HFF-Myc (cell line): Measurements from ENCODE around the gene PRMT7.

Experiments
- DNase-seq: peaks from one replicate; pipeline ENCODE4 v3.0.0-alpha.2; 2011; ENCODE audit warnings: low read depth; ENCODE audit errors: extremely low read depth
- H3K4me3 ChIP-seq: replicated peaks from 2 replicates; pipeline ENCODE4 v1.5.1; 2011; ENCODE audit warnings: low read depth, mild to moderate bottlenecking, control low read depth, low read length
- TF ChIP-seq, protein P1 (sequence below): IDR thresholded peaks from 2 replicates; pipeline ENCODE4 v1.5.1; 2012; ENCODE audit warnings: mild to moderate bottlenecking, low read depth, low read length, control low read depth; ENCODE audit errors: missing control alignments

PRMT7 gene

DNA sequence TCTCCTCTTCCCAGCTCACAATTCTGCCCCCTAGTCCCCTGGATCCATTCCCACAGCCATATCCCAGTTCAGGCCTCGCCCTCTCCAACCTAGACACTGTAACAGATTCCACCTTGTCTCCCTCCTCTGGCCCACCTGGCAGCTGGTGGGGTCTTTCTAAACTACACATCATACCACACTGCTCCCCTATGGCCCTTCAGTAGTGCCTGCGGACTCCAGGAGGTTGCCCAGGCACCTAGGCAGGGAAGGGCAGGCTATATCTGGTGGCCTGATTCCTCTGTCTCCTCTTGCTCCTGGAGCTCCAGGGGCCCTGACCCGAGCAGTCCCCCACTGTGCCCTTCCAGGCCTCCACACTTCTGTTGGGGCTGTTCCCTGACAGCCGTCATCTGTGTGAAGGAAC lies 73.0 kb downstream of the PRMT7 start:
- TF ChIP-seq, protein P1, sequence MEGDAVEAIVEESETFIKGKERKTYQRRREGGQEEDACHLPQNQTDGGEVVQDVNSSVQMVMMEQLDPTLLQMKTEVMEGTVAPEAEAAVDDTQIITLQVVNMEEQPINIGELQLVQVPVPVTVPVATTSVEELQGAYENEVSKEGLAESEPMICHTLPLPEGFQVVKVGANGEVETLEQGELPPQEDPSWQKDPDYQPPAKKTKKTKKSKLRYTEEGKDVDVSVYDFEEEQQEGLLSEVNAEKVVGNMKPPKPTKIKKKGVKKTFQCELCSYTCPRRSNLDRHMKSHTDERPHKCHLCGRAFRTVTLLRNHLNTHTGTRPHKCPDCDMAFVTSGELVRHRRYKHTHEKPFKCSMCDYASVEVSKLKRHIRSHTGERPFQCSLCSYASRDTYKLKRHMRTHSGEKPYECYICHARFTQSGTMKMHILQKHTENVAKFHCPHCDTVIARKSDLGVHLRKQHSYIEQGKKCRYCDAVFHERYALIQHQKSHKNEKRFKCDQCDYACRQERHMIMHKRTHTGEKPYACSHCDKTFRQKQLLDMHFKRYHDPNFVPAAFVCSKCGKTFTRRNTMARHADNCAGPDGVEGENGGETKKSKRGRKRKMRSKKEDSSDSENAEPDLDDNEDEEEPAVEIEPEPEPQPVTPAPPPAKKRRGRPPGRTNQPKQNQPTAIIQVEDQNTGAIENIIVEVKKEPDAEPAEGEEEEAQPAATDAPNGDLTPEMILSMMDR = no peak
- DNase-seq = no peak
- H3K4me3 ChIP-seq = no peak overlapping the region

GRCh38 chr16:68384288-68385161 lies 73.7 kb downstream of the PRMT7 start:
- TF ChIP-seq, protein P1 = no peak
- H3K4me3 ChIP-seq = no peak overlapping the region
- DNase-seq = no peak

DNA sequence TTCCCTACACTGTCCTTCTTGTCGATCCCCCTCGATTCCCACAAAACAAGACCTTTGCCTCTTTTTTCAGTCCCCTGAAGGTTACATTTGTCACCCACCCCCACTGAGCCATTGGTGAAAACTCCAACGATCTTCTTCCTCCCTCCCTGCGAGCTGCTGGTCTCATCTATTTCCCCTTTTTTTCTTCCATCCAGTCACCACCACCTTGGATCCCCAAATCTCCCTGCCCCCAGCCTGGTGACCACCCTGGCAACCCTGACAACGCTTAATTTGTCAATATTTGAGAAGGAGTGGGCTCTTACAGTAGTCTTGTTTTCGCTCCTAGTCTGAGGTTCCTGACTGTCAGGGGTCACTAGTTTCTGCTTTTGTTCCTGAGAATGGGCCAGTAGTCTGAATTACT lies 74.6 kb downstream of the PRMT7 start:
- TF ChIP-seq, protein P1 = no peak
- no peak for DNase-seq

DNA sequence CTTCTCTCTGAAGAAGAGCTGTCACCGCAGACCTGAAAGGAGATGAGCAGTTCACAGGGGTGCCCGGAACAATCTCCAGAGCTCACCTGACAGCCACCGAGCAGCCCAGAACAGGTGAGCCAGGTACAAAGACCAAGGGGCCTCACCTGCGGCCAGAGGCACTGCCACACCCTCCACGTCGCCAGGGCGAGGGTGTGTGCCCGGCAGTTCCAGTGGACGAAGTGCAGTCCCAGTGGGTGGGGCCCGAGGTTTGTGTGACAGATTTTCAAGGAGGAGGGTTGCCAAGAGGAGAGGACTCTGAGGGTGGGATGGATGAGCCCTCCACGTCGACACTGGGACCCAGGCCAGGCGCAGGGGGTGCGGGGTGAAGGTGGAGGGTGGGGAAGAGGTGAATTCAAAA lies 75.8 kb downstream of the PRMT7 start:
- no peak overlapping the region for H3K4me3 ChIP-seq
- TF ChIP-seq, protein P1 = no peak
- DNase-seq = no peak

More for the DNA sequence above, 74.6 kb downstream of the PRMT7 start:
- no peak overlapping the region for H3K4me3 ChIP-seq

DNA sequence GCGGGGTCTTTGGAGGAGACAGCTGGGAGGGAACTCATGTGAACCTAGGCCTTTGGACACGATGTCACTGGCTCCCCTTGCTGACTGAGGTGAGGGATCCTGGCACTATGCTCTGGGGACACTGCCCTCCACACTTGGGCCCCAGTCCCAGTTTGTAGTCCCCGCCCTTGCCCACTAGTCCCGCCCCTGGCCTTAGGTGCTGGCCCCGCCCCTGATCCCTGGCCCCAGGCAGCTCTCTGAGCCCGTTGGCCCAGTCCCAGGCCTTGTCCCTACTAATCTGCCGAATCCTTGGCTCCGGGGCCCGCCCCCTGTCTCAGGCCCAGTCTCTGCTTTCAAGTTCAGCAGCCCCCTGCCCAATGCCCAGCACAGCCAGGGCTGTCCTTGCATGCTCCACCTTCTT lies 76.5 kb downstream of the PRMT7 start:
- H3K4me3 ChIP-seq = no peak overlapping the region
- no peak for DNase-seq
- TF ChIP-seq, protein P1 = no peak

GRCh38 chr16:68388124-68388523 lies 77.3 kb downstream of the PRMT7 start:
- no peak for DNase-seq
- no peak overlapping the region for H3K4me3 ChIP-seq
- TF ChIP-seq, protein P1 = no peak

DNA sequence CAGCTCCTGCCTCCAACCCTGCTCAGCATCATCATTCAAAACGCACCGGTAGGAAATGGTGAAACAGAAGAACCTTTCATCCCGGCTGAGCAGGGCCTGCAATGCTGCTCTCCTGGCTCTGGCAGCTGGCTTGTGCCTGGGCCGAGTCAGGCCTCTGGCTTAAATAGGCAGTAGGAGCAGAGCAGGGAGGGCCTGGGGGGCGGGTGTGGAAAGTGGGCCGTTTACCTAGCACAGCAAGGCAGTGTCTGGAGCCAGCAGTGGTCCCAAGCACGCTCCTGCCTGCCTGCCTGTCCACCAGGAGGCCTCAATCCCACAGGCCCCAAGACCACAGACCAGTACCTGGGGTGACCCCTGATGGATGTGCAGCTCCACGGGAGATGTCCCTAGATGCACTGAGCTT lies 78.2 kb downstream of the PRMT7 start:
- DNase-seq = no peak
- H3K4me3 ChIP-seq = no peak overlapping the region
- TF ChIP-seq, protein P1 = no peak
